ENCODE results near the gene SPATA46. TPM values are rescaled to one million over a fixed set of nuclear protein-coding genes. Genes with fewer than 3 reads are reported as not detected.

SPATA46 gene
- polyA plus RNA-seq, 1 of the 3 experiments (the other 2 are of a cell fraction) = not detected

DNA sequence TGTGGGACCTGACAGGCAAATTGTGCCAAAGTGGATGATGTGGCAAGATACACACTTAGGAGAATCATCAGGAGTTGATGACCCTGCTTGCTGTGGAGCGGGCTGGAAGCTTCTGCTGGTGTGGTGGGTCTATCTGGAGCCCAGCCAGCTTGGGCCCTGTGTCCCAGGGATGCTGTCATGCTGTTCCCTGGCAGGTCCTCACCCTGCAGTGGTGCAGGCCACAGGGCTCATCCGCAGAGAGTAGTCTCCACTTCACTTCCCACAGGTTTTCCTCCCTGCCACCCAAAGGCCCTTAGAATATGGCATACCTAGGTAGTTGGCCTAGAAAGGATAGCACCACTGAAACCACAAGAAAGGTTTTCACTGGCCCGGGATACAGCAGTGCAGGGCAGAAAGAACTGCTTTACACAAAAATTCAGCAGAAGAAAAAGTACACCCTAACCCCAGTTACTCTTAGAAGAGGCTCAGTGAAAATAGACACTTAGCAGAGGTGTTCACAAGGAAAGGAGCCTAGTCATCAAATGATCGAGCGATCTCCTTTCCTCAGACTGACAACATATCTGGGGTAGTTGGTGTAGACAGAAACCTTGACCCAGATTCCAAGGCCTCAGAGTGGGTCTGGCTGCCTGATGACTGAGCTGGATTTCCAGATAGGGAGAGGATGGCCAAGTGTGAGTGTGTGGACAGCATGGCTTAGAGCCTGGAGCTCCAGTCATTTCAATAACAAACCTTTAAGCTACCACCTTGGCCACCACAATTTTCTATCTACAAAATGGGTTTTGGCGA, 3.6 kb upstream of the SPATA46 start:
- Histone ChIP-seq H3K27ac (ENCODE audit: low read depth in 2 of 2, low read length in 1 of 2) (no peak overlapping the region), H3K9me2 (no peaks in the 10 kb centered on the region), H3K9ac (no peak overlapping the region), H3F3A (replicated peaks; ENCODE audit: insufficient read depth) (no peaks in the 10 kb centered on the region), H2AFZ (ENCODE audit: low read depth) (no peak overlapping the region), H3K27me3 (ENCODE audit: insufficient read depth) (peaks cover 5% of the 10 kb centered on the region; the same call in 1 of the 2 replicates), H3K4me2 (no peak overlapping the region), H3K9me3 (no peaks in the 10 kb centered on the region), H3K36me3 (replicated peaks in 1 of 2; ENCODE audit: control insufficient read depth in 1 of 2, insufficient read depth in 2 of 2, low read length in 1 of 2) (no peaks in the 10 kb centered on the region), H3K4me1 (ENCODE audit: control insufficient read depth in 1 of 2, insufficient read depth in 2 of 2, low read depth in 1 of 2, low read length in 1 of 2) (no peaks in the 10 kb centered on the region), H4K20me1 (ENCODE audit: insufficient read depth) (no peaks in the 10 kb centered on the region), H3K4me3 (ENCODE audit: low read depth in 2 of 2, low read length in 1 of 2) (no peak overlapping the region), H3K79me2 (ENCODE audit: insufficient read depth) (no peaks in the 10 kb centered on the region)
- no peak for DNase-seq
- TF ChIP-seq SIN3A (IDR thresholded peaks at IDR 0.05; ENCODE audit: borderline replicate concordance, low read depth, low read length) = no peak
- no peak for TF ChIP-seq NRF1 (IDR thresholded peaks at IDR 0.05; ENCODE audit: low read depth, low read length)
- TF ChIP-seq, protein P1, sequence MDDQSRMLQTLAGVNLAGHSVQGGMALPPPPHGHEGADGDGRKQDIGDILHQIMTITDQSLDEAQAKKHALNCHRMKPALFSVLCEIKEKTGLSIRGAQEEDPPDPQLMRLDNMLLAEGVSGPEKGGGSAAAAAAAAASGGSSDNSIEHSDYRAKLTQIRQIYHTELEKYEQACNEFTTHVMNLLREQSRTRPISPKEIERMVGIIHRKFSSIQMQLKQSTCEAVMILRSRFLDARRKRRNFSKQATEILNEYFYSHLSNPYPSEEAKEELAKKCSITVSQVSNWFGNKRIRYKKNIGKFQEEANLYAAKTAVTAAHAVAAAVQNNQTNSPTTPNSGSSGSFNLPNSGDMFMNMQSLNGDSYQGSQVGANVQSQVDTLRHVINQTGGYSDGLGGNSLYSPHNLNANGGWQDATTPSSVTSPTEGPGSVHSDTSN (IDR thresholded peaks at IDR 0.05) = no peak
- TF ChIP-seq MEF2A (IDR thresholded peaks at IDR 0.05; ENCODE audit: borderline replicate concordance, low read depth) = no peak
- no peak for TF ChIP-seq NFIC (IDR thresholded peaks at IDR 0.05; ENCODE audit: borderline replicate concordance)
- no peak for TF ChIP-seq TEAD4 (IDR thresholded peaks at IDR 0.05; ENCODE audit: borderline replicate concordance, insufficient read depth)
- no peak for TF ChIP-seq RCOR1 (IDR thresholded peaks at IDR 0.05; ENCODE audit: low read length)
- TF ChIP-seq FOXJ3 (CRISPR knock-in tag; IDR thresholded peaks at IDR 0.05) = no peak
- no peak for TF ChIP-seq EZH2phosphoT487 (IDR thresholded peaks at IDR 0.05; ENCODE audit: borderline replicate concordance, low read depth)
- no peak for TF ChIP-seq RFX5 (IDR thresholded peaks at IDR 0.05; ENCODE audit: low read length)
- no peak for TF ChIP-seq SMC3 (IDR thresholded peaks at IDR 0.05; ENCODE audit: low read depth, low read length)
- no peak for TF ChIP-seq CHD2 (IDR thresholded peaks at IDR 0.05; ENCODE audit: low read length, partially characterized antibody)
- TF ChIP-seq EP300 (IDR thresholded peaks at IDR 0.05; ENCODE audit: borderline replicate concordance in 1 of 2, low read depth in 1 of 2, low read length in 1 of 2) = no peak
- no peak for TF ChIP-seq ELF1 (IDR thresholded peaks at IDR 0.05)
- no peak for TF ChIP-seq TCF12 (IDR thresholded peaks at IDR 0.05)
- no peak for TF ChIP-seq RXRA (IDR thresholded peaks at IDR 0.05; ENCODE audit: borderline replicate concordance, low read depth)
- TF ChIP-seq RAD21 (IDR thresholded peaks at IDR 0.05; ENCODE audit: low read length) = no peak
- TF ChIP-seq FOSL2 (IDR thresholded peaks at IDR 0.05; ENCODE audit: borderline replicate concordance, low read depth) = no peak
- TF ChIP-seq, protein P2, sequence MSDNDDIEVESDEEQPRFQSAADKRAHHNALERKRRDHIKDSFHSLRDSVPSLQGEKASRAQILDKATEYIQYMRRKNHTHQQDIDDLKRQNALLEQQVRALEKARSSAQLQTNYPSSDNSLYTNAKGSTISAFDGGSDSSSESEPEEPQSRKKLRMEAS (IDR thresholded peaks at IDR 0.05; ENCODE audit: low read depth) = no peak
- no peak for TF ChIP-seq GABPA (IDR thresholded peaks at IDR 0.05; ENCODE audit: low read depth)
- ChIA-PET CTCF (interaction anchor here (0.8 to 3.0 kb wide), 4 partner anchors 11 to 324 kb away, joined by 3 to 23 read pairs (median 11); no protein-coding TSS in a partner anchor), POLR2A (no interaction called here)
- WGBS (ENCODE audit: low lambda C conversion rate) = 54% methylated on average over 5 of the region's 6 CpGs
